ENCODE data around the gene DEPP1. TPM values are rescaled to one million over a fixed set of nuclear protein-coding genes. Genes with fewer than 3 reads are reported as not detected.

The DEPP1 gene
- total and polyA plus RNA-seq, 9 donors, result 35.6 to 603 (median 174) TPM

- 79 to 87% (median 83%) methylated on average over 18 of the region's 18 CpGs for WGBS, 3 donors
- Histone ChIP-seq H3K36me3 (no peaks in the 10 kb centered on the region), H3K4me3 (no peak overlapping the region), H3K27me3 (no peaks in the 10 kb centered on the region), H3K27ac (no peak overlapping the region), H3K9me3 (no peaks in the 10 kb centered on the region), H3K4me1 (ENCODE audit: insufficient read depth) (no peaks in the 10 kb centered on the region)
- intact Hi-C loops (cut with DNase I), result loop anchor here in 1 of 4 donors (1.0 to 10.0 kb wide), 2 partner anchors 40 to 70 kb away; partner anchors contain the start of gene ZNF22
- TF ChIP-seq CTCF (IDR thresholded peaks at IDR 0.05) (no peak), POLR2A (IDR thresholded peaks at IDR 0.05) (no peak), EP300 (IDR thresholded peaks at IDR 0.05) (no peak)
- no peak for DNase-seq
These were observed 44.0 kb downstream of the DEPP1 start for GRCh38 chr10:44934416-44935200.

DNA sequence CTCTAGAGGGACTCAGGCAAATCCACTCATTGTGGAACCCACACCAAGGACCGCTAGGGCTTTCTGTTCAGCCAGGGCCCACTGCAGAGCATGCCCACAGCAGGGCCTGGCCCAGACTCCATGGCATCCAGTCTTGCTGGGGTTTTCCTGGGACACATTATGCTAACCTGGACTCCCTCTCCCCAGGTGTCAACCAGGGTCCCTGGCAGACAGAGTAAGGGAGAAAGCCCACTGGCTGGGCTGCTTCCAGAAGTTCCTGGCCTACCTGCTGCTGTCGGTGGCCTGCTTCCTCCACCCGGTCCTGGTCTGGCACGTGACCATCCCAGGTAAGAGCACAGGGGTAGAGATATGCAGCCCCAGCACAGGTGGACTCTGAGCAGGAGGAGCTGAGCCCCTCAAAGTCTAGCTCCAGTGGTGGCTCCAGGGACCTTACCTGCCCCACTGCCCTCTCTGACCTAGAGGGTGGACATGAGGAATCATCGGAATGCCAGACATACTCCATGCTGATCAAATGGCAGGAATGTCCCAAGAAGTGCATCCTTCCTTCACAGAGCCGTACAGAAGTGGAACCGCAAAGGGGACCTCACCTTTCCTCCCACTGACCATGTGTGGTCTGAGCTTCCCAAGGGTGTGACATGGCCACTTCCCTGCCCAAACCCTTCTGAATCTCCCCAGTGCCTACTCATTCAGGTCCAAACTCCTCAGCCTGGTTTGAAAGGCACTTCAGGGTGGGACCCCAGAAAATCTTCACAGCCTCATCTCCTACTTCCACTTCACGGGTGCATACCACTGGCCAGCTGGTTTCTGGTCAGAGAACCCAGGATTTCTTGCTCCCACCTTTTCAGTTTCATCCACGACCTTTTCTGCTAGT, 44.9 kb downstream of the DEPP1 start:
- H3K4me1 ChIP-seq (ENCODE audit: insufficient read depth), result no peaks in the 10 kb centered on the region
- 83 to 91% (median 89%) methylated on average over 9 of the region's 9 CpGs for WGBS, 3 donors
- H3K36me3 ChIP-seq, result no peaks in the 10 kb centered on the region
- no peak overlapping the region for H3K4me3 ChIP-seq
- no peak overlapping the region for H3K27ac ChIP-seq
- no peaks in the 10 kb centered on the region for H3K27me3 ChIP-seq
- no peaks in the 10 kb centered on the region for H3K9me3 ChIP-seq
- intact Hi-C loops (cut with DNase I), result loop anchor here in 2 of 4 donors (1.0 to 10.0 kb wide), 4 partner anchors 25 to 71 kb away; partner anchors contain the start of genes RASSF4 (in 1 of the 2) and ZNF22 (in 1 of the 2)
- TF ChIP-seq CTCF (IDR thresholded peaks at IDR 0.05) (no peak), POLR2A (IDR thresholded peaks at IDR 0.05) (no peak), EP300 (IDR thresholded peaks at IDR 0.05) (no peak)
- no peak for DNase-seq

- no peaks in the 10 kb centered on the region for H3K4me1 ChIP-seq (ENCODE audit: insufficient read depth)
- H3K9me3 ChIP-seq, result no peaks in the 10 kb centered on the region
- DNase-seq, result peak; percentile 80 to 91 (median 87)
- H3K4me3 ChIP-seq, result no peak overlapping the region
- no peaks in the 10 kb centered on the region for H3K36me3 ChIP-seq
- 48 to 63% (median 55%) methylated on average over 10 of the region's 10 CpGs for WGBS, 3 donors
- H3K27me3 ChIP-seq, result no peaks in the 10 kb centered on the region
- TF ChIP-seq EP300 (IDR thresholded peaks at IDR 0.05) (no peak), CTCF (IDR thresholded peaks at IDR 0.05) (peak; percentile 68 to 85 (median 76)), POLR2A (IDR thresholded peaks at IDR 0.05) (peak; percentile 18)
- intact Hi-C loops (cut with DNase I), result loop anchor here in 2 of 4 donors (2.0 to 10.0 kb wide), 3 partner anchors 26 to 72 kb away; partner anchors contain the start of genes RASSF4 (in 1 of the 2) and ZNF22 (in 1 of the 2)
- H3K27ac ChIP-seq, result no peak overlapping the region
These were observed 45.8 kb downstream of the DEPP1 start for GRCh38 chr10:44932517-44933450.
